GM23338 (cell line): Measurements from ENCODE around the gene CDH12. TPM values are rescaled to one million over a fixed set of nuclear protein-coding genes. Genes with fewer than 3 reads are reported as not detected.

ENCODE experiments used
- ATAC-seq: fragments of 200-7000 bp; cut with Tn5 transposase; 3 replicates; pipeline ENCODE4 v1.9.1; 2020
- DNase-seq: peaks from one replicate; pipeline ENCODE4 v3.0.0-alpha.2; 2015; ENCODE audit warnings: low spot score
- H2AFZ ChIP-seq: fragments of 200-600 bp; sonication (generic); 2 replicates; pipeline ENCODE4 v1.8.0; 2016; ENCODE audit warnings: antibody characterized with exemption, mild to moderate bottlenecking, moderate library complexity
- H3F3A ChIP-seq: fragments of 200-600 bp; sonication (generic); replicated peaks from 2 replicates; pipeline ENCODE4 v1.8.0; 2017; ENCODE audit warnings: antibody characterized with exemption, mixed run types, low read depth
- H3K27ac ChIP-seq: fragments of 200-600 bp; sonication (generic); 2 replicates; pipeline ENCODE4 v1.6.1; 2016; ENCODE audit warnings: low read depth
- H3K27me3 ChIP-seq: fragments of 200-600 bp; sonication (generic); 2 replicates; pipeline ENCODE4 v1.8.0; 2016; ENCODE audit warnings: mild to moderate bottlenecking, mixed run types, moderate library complexity; ENCODE audit not compliant: insufficient read depth
- H3K36me3 ChIP-seq: fragments of 200-600 bp; sonication (generic); 2 replicates; pipeline ENCODE4 v1.8.0; 2016; ENCODE audit warnings: mild to moderate bottlenecking; ENCODE audit not compliant: insufficient read depth
- H3K4me1 ChIP-seq: fragments of 200-600 bp; sonication (generic); 2 replicates; pipeline ENCODE4 v1.8.0; 2016; ENCODE audit warnings: mild to moderate bottlenecking, moderate library complexity; ENCODE audit not compliant: insufficient read depth
- H3K4me2 ChIP-seq: fragments of 200-600 bp; sonication (generic); 2 replicates; pipeline ENCODE4 v1.7.1; 2017; ENCODE audit warnings: mixed run types
- H3K4me3 ChIP-seq: fragments of 200-600 bp; sonication (generic); 2 replicates; pipeline ENCODE4 v1.6.1; 2016; ENCODE audit warnings: mixed run types
- H3K79me2 ChIP-seq: fragments of 200-600 bp; sonication (generic); replicated peaks from 2 replicates; pipeline ENCODE4 v1.8.0; 2017; ENCODE audit warnings: mild to moderate bottlenecking; ENCODE audit not compliant: insufficient read depth
- H3K9me2 ChIP-seq: fragments of 200-600 bp; sonication (generic); 2 replicates; pipeline ENCODE4 v1.8.0; 2017; ENCODE audit not compliant: insufficient read depth
- H4K20me1 ChIP-seq: fragments of 200-600 bp; sonication (generic); replicated peaks from 2 replicates; pipeline ENCODE4 v1.8.0; 2017; ENCODE audit warnings: mild to moderate bottlenecking; ENCODE audit not compliant: insufficient read depth
- H3K27ac Mint-ChIP-seq: 2 replicates; pipeline ENCODE4 v1.8.0; 2020; ENCODE audit warnings: inconsistent platforms, mild to moderate bottlenecking, moderate library complexity, mixed read lengths
- H3K27me3 Mint-ChIP-seq: 3 replicates; pipeline ENCODE4 v1.8.0; 2022; ENCODE audit warnings: low read depth, mild to moderate bottlenecking, moderate library complexity, mixed read lengths, inconsistent platforms; ENCODE audit not compliant: insufficient read depth, poor library complexity
- H3K36me3 Mint-ChIP-seq: 3 replicates; pipeline ENCODE4 v1.8.0; 2021; ENCODE audit warnings: low read depth, mild to moderate bottlenecking, inconsistent platforms, moderate library complexity, mixed read lengths
- H3K4me1 Mint-ChIP-seq: 3 replicates; pipeline ENCODE4 v1.8.0; 2020; ENCODE audit warnings: mild to moderate bottlenecking, inconsistent platforms, mixed read lengths
- H3K4me3 Mint-ChIP-seq: 3 replicates; pipeline ENCODE4 v1.8.0; 2021; ENCODE audit warnings: moderate library complexity, mild to moderate bottlenecking, inconsistent platforms, mixed read lengths
- H3K9me3 Mint-ChIP-seq: 3 replicates; pipeline ENCODE4 v1.8.0; 2020; ENCODE audit warnings: moderate library complexity, mild to moderate bottlenecking, inconsistent platforms, mixed read lengths
- CREB1 ChIP-seq: fragments of 250-450 bp; sonication (Bioruptor Pico); IDR thresholded peaks from 2 replicates; pipeline ENCODE4 v1.5.0; 2020; ENCODE audit warnings: low read depth, mild to moderate bottlenecking, moderate library complexity
- EZH2 ChIP-seq: fragments of 200-600 bp; sonication (generic); IDR thresholded peaks from one replicate; pipeline ENCODE4 v1.8.0; 2017; ENCODE audit warnings: antibody characterized with exemption, mild to moderate bottlenecking, low read depth; ENCODE audit not compliant: unreplicated experiment
- EZH2phosphoT487 ChIP-seq: fragments of 200-600 bp; sonication (generic); IDR thresholded peaks from one replicate; pipeline ENCODE4 v1.8.1; 2018; ENCODE audit warnings: antibody characterized with exemption; ENCODE audit not compliant: unreplicated experiment
- JUNB ChIP-seq: IDR thresholded peaks from one replicate; pipeline ENCODE4 v1.6.1; 2016; ENCODE audit warnings: antibody characterized with exemption; ENCODE audit not compliant: unreplicated experiment
- NANOG ChIP-seq: IDR thresholded peaks from 2 replicates; pipeline ENCODE4 v1.6.1; 2016; ENCODE audit warnings: antibody characterized with exemption, borderline replicate concordance
- POLR2AphosphoS5 ChIP-seq: IDR thresholded peaks from 2 replicates; pipeline ENCODE4 v1.6.1; 2016; ENCODE audit warnings: antibody characterized with exemption, low read depth
- STAT1 ChIP-seq: IDR thresholded peaks from one replicate; pipeline ENCODE4 v1.6.1; 2016; ENCODE audit warnings: antibody characterized with exemption; ENCODE audit not compliant: unreplicated experiment
- ZNF114 ChIP-seq: fragments of 250-450 bp; sonication (Bioruptor Pico); IDR thresholded peaks from 2 replicates; pipeline ENCODE4 v1.5.0; 2020; ENCODE audit warnings: mild to moderate bottlenecking, moderate library complexity
- ZNF331 ChIP-seq: fragments of 250-450 bp; sonication (Bioruptor Pico); IDR thresholded peaks from 2 replicates; pipeline ENCODE4 v1.5.0; 2020; ENCODE audit warnings: low read depth, mild to moderate bottlenecking, moderate library complexity
- polyA plus RNA-seq: library from polyadenylated mRNA; unstranded; fragments of >200 nt; fragmentation: Nextera tagmentation; extraction: Ambion mirVana; gene quantifications from 2 replicates; pipeline ENCODE4 v1.2.1, GENCODE V29; 2016
- total RNA-seq: library from RNA; depleted of rRNA; stranded (reverse); fragments of >200 nt; shearing (Covaris generic); gene quantifications from 2 replicates; pipeline ENCODE4 v1.2.3, GENCODE V29; 2014
- TF ChIP-seq, protein P1 (sequence below): IDR thresholded peaks from one replicate; pipeline ENCODE4 v1.6.1; 2018; ENCODE audit warnings: antibody characterized with exemption; ENCODE audit not compliant: unreplicated experiment
- TF ChIP-seq, protein P2 (sequence below): IDR thresholded peaks from 2 replicates; pipeline ENCODE4 v1.6.1; 2016; ENCODE audit warnings: antibody characterized with exemption
- TF ChIP-seq, protein P3 (sequence below), 2 experiments: fragments of 200-600 bp in 1 of 2; sonication (generic) in 1 of 2; conservative IDR thresholded peaks; 2 replicates each; pipeline versions ENCODE4 v1.5.1 to v1.6.1; 2016 to 2017; ENCODE audit warnings: antibody characterized with exemption in 2 of 2, low read depth in 2 of 2, mild to moderate bottlenecking in 2 of 2, moderate library complexity in 1 of 2
- TF ChIP-seq, protein P4 (sequence below): fragments of 250-450 bp; sonication (Bioruptor Pico); IDR thresholded peaks from 2 replicates; pipeline ENCODE4 v1.5.0; 2020; ENCODE audit warnings: mild to moderate bottlenecking, moderate library complexity

The CDH12 gene
- total and polyA plus RNA-seq, 2 experiments from 2014 or later = not detected

DNA sequence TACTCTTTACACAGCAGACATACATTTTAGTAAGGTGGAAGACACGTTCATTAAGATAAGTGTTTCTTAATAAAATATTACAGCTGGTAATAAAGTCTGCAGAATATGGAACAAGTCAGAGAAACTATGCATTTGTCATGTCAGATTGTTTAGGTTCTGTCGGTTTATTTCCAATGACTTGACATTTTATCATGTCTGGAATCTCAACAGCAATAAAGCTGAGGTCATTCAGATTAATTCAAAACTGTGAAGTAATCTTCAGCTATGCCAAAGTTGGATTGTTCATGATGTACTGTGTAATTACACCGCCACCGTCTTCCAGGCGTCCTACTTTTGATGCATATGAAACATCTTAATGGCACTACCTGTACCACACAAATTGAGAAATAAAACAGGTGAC lies 1032.6 kb downstream of the CDH12 start:
- DNase-seq (no peak), ATAC-seq (no peak)
- TF ChIP-seq EZH2 = no peak
- TF ChIP-seq, protein P1, sequence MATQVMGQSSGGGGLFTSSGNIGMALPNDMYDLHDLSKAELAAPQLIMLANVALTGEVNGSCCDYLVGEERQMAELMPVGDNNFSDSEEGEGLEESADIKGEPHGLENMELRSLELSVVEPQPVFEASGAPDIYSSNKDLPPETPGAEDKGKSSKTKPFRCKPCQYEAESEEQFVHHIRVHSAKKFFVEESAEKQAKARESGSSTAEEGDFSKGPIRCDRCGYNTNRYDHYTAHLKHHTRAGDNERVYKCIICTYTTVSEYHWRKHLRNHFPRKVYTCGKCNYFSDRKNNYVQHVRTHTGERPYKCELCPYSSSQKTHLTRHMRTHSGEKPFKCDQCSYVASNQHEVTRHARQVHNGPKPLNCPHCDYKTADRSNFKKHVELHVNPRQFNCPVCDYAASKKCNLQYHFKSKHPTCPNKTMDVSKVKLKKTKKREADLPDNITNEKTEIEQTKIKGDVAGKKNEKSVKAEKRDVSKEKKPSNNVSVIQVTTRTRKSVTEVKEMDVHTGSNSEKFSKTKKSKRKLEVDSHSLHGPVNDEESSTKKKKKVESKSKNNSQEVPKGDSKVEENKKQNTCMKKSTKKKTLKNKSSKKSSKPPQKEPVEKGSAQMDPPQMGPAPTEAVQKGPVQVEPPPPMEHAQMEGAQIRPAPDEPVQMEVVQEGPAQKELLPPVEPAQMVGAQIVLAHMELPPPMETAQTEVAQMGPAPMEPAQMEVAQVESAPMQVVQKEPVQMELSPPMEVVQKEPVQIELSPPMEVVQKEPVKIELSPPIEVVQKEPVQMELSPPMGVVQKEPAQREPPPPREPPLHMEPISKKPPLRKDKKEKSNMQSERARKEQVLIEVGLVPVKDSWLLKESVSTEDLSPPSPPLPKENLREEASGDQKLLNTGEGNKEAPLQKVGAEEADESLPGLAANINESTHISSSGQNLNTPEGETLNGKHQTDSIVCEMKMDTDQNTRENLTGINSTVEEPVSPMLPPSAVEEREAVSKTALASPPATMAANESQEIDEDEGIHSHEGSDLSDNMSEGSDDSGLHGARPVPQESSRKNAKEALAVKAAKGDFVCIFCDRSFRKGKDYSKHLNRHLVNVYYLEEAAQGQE = no peak
- no peak for TF ChIP-seq ZNF331 (CRISPR knock-in tag)
- no peak for TF ChIP-seq STAT1
- no peak for TF ChIP-seq CREB1 (CRISPR knock-in tag)
- TF ChIP-seq, protein P2, sequence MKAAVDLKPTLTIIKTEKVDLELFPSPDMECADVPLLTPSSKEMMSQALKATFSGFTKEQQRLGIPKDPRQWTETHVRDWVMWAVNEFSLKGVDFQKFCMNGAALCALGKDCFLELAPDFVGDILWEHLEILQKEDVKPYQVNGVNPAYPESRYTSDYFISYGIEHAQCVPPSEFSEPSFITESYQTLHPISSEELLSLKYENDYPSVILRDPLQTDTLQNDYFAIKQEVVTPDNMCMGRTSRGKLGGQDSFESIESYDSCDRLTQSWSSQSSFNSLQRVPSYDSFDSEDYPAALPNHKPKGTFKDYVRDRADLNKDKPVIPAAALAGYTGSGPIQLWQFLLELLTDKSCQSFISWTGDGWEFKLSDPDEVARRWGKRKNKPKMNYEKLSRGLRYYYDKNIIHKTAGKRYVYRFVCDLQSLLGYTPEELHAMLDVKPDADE = no peak
- TF ChIP-seq ZNF114 (CRISPR knock-in tag) = no peak
- TF ChIP-seq, protein P3, sequence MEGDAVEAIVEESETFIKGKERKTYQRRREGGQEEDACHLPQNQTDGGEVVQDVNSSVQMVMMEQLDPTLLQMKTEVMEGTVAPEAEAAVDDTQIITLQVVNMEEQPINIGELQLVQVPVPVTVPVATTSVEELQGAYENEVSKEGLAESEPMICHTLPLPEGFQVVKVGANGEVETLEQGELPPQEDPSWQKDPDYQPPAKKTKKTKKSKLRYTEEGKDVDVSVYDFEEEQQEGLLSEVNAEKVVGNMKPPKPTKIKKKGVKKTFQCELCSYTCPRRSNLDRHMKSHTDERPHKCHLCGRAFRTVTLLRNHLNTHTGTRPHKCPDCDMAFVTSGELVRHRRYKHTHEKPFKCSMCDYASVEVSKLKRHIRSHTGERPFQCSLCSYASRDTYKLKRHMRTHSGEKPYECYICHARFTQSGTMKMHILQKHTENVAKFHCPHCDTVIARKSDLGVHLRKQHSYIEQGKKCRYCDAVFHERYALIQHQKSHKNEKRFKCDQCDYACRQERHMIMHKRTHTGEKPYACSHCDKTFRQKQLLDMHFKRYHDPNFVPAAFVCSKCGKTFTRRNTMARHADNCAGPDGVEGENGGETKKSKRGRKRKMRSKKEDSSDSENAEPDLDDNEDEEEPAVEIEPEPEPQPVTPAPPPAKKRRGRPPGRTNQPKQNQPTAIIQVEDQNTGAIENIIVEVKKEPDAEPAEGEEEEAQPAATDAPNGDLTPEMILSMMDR (conservative IDR thresholded peaks at IDR 0.05; ENCODE audit: low read depth in 2 of 2) = no peak
- TF ChIP-seq EZH2phosphoT487 = no peak
- no peak for TF ChIP-seq NANOG
- TF ChIP-seq, protein P4, sequence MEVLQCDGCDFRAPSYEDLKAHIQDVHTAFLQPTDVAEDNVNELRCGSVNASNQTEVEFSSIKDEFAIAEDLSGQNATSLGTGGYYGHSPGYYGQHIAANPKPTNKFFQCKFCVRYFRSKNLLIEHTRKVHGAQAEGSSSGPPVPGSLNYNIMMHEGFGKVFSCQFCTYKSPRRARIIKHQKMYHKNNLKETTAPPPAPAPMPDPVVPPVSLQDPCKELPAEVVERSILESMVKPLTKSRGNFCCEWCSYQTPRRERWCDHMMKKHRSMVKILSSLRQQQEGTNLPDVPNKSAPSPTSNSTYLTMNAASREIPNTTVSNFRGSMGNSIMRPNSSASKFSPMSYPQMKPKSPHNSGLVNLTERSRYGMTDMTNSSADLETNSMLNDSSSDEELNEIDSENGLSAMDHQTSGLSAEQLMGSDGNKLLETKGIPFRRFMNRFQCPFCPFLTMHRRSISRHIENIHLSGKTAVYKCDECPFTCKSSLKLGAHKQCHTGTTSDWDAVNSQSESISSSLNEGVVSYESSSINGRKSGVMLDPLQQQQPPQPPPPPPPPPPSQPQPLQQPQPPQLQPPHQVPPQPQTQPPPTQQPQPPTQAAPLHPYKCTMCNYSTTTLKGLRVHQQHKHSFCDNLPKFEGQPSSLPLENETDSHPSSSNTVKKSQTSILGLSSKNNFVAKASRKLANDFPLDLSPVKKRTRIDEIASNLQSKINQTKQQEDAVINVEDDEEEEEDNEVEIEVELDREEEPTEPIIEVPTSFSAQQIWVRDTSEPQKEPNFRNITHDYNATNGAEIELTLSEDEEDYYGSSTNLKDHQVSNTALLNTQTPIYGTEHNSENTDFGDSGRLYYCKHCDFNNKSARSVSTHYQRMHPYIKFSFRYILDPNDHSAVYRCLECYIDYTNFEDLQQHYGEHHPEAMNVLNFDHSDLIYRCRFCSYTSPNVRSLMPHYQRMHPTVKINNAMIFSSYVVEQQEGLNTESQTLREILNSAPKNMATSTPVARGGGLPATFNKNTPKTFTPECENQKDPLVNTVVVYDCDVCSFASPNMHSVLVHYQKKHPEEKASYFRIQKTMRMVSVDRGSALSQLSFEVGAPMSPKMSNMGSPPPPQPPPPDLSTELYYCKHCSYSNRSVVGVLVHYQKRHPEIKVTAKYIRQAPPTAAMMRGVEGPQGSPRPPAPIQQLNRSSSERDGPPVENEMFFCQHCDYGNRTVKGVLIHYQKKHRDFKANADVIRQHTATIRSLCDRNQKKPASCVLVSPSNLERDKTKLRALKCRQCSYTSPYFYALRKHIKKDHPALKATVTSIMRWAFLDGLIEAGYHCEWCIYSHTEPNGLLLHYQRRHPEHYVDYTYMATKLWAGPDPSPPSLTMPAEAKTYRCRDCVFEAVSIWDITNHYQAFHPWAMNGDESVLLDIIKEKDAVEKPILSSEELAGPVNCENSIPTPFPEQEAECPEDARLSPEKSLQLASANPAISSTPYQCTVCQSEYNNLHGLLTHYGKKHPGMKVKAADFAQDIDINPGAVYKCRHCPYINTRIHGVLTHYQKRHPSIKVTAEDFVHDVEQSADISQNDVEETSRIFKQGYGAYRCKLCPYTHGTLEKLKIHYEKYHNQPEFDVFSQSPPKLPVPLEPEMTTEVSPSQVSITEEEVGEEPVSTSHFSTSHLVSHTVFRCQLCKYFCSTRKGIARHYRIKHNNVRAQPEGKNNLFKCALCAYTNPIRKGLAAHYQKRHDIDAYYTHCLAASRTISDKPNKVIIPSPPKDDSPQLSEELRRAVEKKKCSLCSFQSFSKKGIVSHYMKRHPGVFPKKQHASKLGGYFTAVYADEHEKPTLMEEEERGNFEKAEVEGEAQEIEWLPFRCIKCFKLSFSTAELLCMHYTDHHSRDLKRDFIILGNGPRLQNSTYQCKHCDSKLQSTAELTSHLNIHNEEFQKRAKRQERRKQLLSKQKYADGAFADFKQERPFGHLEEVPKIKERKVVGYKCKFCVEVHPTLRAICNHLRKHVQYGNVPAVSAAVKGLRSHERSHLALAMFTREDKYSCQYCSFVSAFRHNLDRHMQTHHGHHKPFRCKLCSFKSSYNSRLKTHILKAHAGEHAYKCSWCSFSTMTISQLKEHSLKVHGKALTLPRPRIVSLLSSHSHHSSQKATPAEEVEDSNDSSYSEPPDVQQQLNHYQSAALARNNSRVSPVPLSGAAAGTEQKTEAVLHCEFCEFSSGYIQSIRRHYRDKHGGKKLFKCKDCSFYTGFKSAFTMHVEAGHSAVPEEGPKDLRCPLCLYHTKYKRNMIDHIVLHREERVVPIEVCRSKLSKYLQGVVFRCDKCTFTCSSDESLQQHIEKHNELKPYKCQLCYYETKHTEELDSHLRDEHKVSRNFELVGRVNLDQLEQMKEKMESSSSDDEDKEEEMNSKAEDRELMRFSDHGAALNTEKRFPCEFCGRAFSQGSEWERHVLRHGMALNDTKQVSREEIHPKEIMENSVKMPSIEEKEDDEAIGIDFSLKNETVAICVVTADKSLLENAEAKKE (CRISPR knock-in tag) = no peak
- no peak for TF ChIP-seq POLR2AphosphoS5
- TF ChIP-seq JUNB = no peak
- no peak overlapping the region for H3K4me3 ChIP-seq
- H4K20me1 ChIP-seq = no peaks in the 10 kb centered on the region
- no peaks in the 10 kb centered on the region for H3K36me3 Mint-ChIP-seq
- peaks cover 8% of the 10 kb centered on the region; the same call in 1 of the 3 replicates for H3K4me1 Mint-ChIP-seq
- no peaks in the 10 kb centered on the region for H3K4me1 ChIP-seq
- H3K79me2 ChIP-seq = no peaks in the 10 kb centered on the region
- no peak overlapping the region for H3K4me3 Mint-ChIP-seq
- no peaks in the 10 kb centered on the region for H3K36me3 ChIP-seq
- no peaks in the 10 kb centered on the region for H3K27me3 ChIP-seq
- no peaks in the 10 kb centered on the region for H3F3A ChIP-seq
- H3K27ac Mint-ChIP-seq = no peak overlapping the region
- no peaks in the 10 kb centered on the region for H3K27me3 Mint-ChIP-seq
- H3K9me3 Mint-ChIP-seq = no peaks in the 10 kb centered on the region; the same call in 2 of the 3 replicates
- no peak overlapping the region for H3K27ac ChIP-seq
- no peak overlapping the region for H3K4me2 ChIP-seq
- no peaks in the 10 kb centered on the region for H3K9me2 ChIP-seq
- H2AFZ ChIP-seq = no peak overlapping the region
